ENCODE measurements around the gene MRPS9.

The MRPS9 gene

GRCh38 chr2:105080461-105080860 is 42.6 kb downstream of the MRPS9 start:
- DNase-seq: no peak

- no peak for DNase-seq
These were observed 43.2 kb downstream of the MRPS9 start for GRCh38 chr2:105081006-105081601.

GRCh38 chr2:105082107-105082506 is 44.2 kb downstream of the MRPS9 start:
- DNase-seq: no peak

- DNase-seq: no peak
These were observed 47.7 kb downstream of the MRPS9 start for GRCh38 chr2:105085525-105085924.

- DNase-seq: no peak
These were observed 49.4 kb downstream of the MRPS9 start for GRCh38 chr2:105087273-105087672.

- DNase-seq: no peak
These were observed 52.2 kb downstream of the MRPS9 start for GRCh38 chr2:105090091-105090490.

GRCh38 chr2:105092797-105093196 is 54.9 kb downstream of the MRPS9 start:
- no peak for DNase-seq

- DNase-seq: no peak
These were observed 61.3 kb downstream of the MRPS9 start for GRCh38 chr2:105099153-105099552.

- DNase-seq: no peak
These were observed 62.4 kb downstream of the MRPS9 start for GRCh38 chr2:105100046-105100840.

- no peak for DNase-seq
These were observed 64.1 kb downstream of the MRPS9 start for GRCh38 chr2:105102001-105102400.

GRCh38 chr2:105102963-105103421 is 65.1 kb downstream of the MRPS9 start:
- DNase-seq: no peak

- DNase-seq: no peak
These were observed 65.6 kb downstream of the MRPS9 start for GRCh38 chr2:105103481-105103880.

- no peak for DNase-seq
These were observed 66.4 kb downstream of the MRPS9 start for GRCh38 chr2:105104208-105104731.

GRCh38 chr2:105110295-105110829 is 72.5 kb downstream of the MRPS9 start:
- DNase-seq: no peak

- DNase-seq: no peak
These were observed 73.7 kb downstream of the MRPS9 start for GRCh38 chr2:105111365-105112150.

GRCh38 chr2:105112345-105112744 is 74.5 kb downstream of the MRPS9 start:
- DNase-seq: no peak

- no peak for DNase-seq
These were observed 75.9 kb downstream of the MRPS9 start for GRCh38 chr2:105113616-105114291.

- peak; percentile 41 for DNase-seq
These were observed 76.7 kb downstream of the MRPS9 start for GRCh38 chr2:105114551-105114950.

GRCh38 chr2:105116348-105116747 is 78.5 kb downstream of the MRPS9 start:
- DNase-seq: no peak

GRCh38 chr2:105117565-105117964 is 79.7 kb downstream of the MRPS9 start:
- no peak for DNase-seq

- DNase-seq: no peak
These were observed 81.1 kb downstream of the MRPS9 start for GRCh38 chr2:105118960-105119359.

GRCh38 chr2:105121434-105121833 is 83.6 kb downstream of the MRPS9 start:
- DNase-seq: no peak

- DNase-seq: no peak
These were observed 87.6 kb downstream of the MRPS9 start for GRCh38 chr2:105125428-105125827.
